ENCODE results near the gene ACER3. TPM values are rescaled to one million over a fixed set of nuclear protein-coding genes. Genes with fewer than 3 reads are reported as not detected.
A peak's percentile ranks its signal among the peaks of the same experiment; 100 is the strongest.

The ACER3 gene
- total RNA-seq, 1 experiment from 2014 or later, result 10.7 TPM

DNA sequence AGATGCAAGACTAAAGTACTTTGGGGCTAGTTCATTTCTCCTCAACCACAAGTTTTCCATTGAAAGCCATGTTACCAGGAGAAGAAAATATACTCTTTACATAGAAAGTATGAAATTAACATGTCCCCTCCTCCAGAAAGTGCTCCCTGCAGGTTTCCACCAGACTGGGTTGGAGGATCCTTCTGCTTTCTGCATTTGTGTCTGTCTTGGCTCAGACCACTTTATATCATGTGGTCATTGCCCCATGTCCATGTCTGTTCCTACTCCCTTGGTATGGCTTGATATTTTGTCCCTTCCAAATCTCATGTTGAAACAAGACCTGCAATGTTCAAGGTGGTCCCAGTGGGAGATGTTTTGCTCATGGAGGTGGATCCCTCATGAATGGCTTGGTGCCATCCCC, 28.4 kb upstream of the ACER3 start:
- Histone ChIP-seq H2AFZ (ENCODE audit: low read length) (no peak overlapping the region), H3K9me2 (replicated peaks; ENCODE audit: insufficient read depth, low read length) (no peaks in the 10 kb centered on the region), H3K9me3 (ENCODE audit: low read length) (no peaks in the 10 kb centered on the region), H3K4me3 (ENCODE audit: low read length) (no peak overlapping the region), H3K4me1 (ENCODE audit: low read length) (no peaks in the 10 kb centered on the region), H4K20me1 (ENCODE audit: insufficient read depth, low read depth, low read length) (no peaks in the 10 kb centered on the region), H3K9ac (ENCODE audit: low read length) (no peak overlapping the region), H3K4me2 (ENCODE audit: low read depth, low read length, poor library complexity, severe bottlenecking) (no peak overlapping the region), H3K27me3 (ENCODE audit: low read length) (no peaks in the 10 kb centered on the region), H3K27ac (ENCODE audit: low read length) (no peak overlapping the region), H3K36me3 (ENCODE audit: insufficient read depth, low read length) (no peaks in the 10 kb centered on the region), H3K79me2 (ENCODE audit: low read length) (no peaks in the 10 kb centered on the region)
- DNase-seq, result no peak

- H3K9me2 ChIP-seq (replicated peaks; ENCODE audit: insufficient read depth, low read length), result no peaks in the 10 kb centered on the region
- H3K27ac ChIP-seq (ENCODE audit: low read length), result no peak overlapping the region
- no peak overlapping the region for H2AFZ ChIP-seq (ENCODE audit: low read length)
- no peaks in the 10 kb centered on the region for H3K4me1 ChIP-seq (ENCODE audit: low read length)
- H3K36me3 ChIP-seq (ENCODE audit: insufficient read depth, low read length), result no peaks in the 10 kb centered on the region
- H3K4me2 ChIP-seq (ENCODE audit: low read depth, low read length, poor library complexity, severe bottlenecking), result no peak overlapping the region
- no peak for DNase-seq
- no peak overlapping the region for H3K4me3 ChIP-seq (ENCODE audit: low read length)
- H4K20me1 ChIP-seq (ENCODE audit: insufficient read depth, low read depth, low read length), result no peaks in the 10 kb centered on the region
- no peaks in the 10 kb centered on the region for H3K79me2 ChIP-seq (ENCODE audit: low read length)
- H3K27me3 ChIP-seq (ENCODE audit: low read length), result no peaks in the 10 kb centered on the region
- no peak overlapping the region for H3K9ac ChIP-seq (ENCODE audit: low read length)
- no peaks in the 10 kb centered on the region for H3K9me3 ChIP-seq (ENCODE audit: low read length)
Measured at GRCh38 chr11:76834151-76834550, 26.6 kb upstream of the ACER3 start.

DNA sequence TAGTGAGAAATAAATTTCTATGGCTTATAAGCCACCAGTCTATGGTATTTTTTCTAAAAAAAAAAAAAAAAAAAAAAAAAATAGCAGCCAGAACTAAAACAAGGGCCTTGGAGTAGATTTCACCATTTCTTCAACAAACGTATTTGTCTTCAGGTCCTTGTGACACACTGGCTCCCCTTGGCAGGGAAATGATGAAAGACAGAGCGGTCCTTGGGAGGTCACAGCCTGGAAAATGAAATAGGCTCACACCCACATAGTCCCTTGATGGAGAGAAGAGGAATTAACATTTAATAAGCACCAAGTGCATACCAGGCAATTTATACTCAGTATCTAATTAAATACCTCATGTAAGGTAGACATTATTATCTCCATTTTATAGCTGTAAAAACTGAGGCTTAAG, 25.7 kb upstream of the ACER3 start:
- Histone ChIP-seq H3K27ac (ENCODE audit: low read length) (no peak overlapping the region), H4K20me1 (ENCODE audit: insufficient read depth, low read depth, low read length) (no peaks in the 10 kb centered on the region), H3K9me3 (ENCODE audit: low read length) (no peaks in the 10 kb centered on the region), H3K9me2 (replicated peaks; ENCODE audit: insufficient read depth, low read length) (no peaks in the 10 kb centered on the region), H3K9ac (ENCODE audit: low read length) (no peak overlapping the region), H3K79me2 (ENCODE audit: low read length) (no peaks in the 10 kb centered on the region), H2AFZ (ENCODE audit: low read length) (no peak overlapping the region), H3K27me3 (ENCODE audit: low read length) (no peaks in the 10 kb centered on the region), H3K4me2 (ENCODE audit: low read depth, low read length, poor library complexity, severe bottlenecking) (no peak overlapping the region), H3K4me1 (ENCODE audit: low read length) (no peaks in the 10 kb centered on the region), H3K36me3 (ENCODE audit: insufficient read depth, low read length) (no peaks in the 10 kb centered on the region), H3K4me3 (ENCODE audit: low read length) (no peak overlapping the region)
- DNase-seq, result no peak

- Histone ChIP-seq H3K9ac (ENCODE audit: low read length) (no peak overlapping the region), H3K4me2 (ENCODE audit: low read depth, low read length, poor library complexity, severe bottlenecking) (no peak overlapping the region), H3K9me3 (ENCODE audit: low read length) (no peaks in the 10 kb centered on the region), H3K36me3 (ENCODE audit: insufficient read depth, low read length) (no peaks in the 10 kb centered on the region), H4K20me1 (ENCODE audit: insufficient read depth, low read depth, low read length) (no peaks in the 10 kb centered on the region), H3K9me2 (replicated peaks; ENCODE audit: insufficient read depth, low read length) (no peaks in the 10 kb centered on the region), H3K27me3 (ENCODE audit: low read length) (no peaks in the 10 kb centered on the region), H3K27ac (ENCODE audit: low read length) (no peak overlapping the region), H3K79me2 (ENCODE audit: low read length) (no peaks in the 10 kb centered on the region), H3K4me1 (ENCODE audit: low read length) (no peaks in the 10 kb centered on the region), H3K4me3 (ENCODE audit: low read length) (no peak overlapping the region), H2AFZ (ENCODE audit: low read length) (no peak overlapping the region)
- DNase-seq, result no peak
Measured at GRCh38 chr11:76835928-76836612, 24.6 kb upstream of the ACER3 start.

DNA sequence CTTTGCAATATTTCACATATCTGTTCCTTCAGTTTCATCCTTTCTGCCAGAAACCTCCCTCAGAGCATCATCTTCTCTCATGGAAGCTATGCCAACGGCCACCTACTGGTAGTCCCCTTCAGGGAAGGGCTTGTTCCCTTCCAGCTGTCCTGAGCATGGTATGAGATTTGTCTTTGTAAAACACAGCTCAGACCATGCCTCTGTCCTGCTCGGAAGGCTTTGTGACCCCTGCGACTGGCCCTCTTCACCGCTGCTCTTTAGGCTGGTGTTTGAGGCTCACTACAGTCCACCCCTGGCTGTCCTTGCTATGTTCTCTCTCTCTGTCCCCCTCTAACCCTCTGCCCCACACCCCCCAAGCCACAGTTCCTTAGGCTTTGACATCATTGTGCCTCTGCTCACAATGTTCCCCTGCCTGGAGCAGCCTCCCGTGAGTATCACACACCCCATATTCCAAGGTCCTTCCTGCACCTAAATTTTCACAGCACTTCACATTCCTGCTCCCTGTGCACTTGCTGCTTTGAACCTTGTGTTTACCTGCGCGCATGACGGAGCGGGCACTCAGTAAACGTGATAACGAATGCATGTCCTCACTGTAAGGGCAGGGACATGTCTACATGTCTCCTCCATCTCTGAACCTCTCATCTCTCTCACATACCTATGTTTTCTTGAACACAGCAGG, 24.0 kb upstream of the ACER3 start:
- Histone ChIP-seq H3K4me1 (ENCODE audit: low read length) (no peaks in the 10 kb centered on the region), H2AFZ (ENCODE audit: low read length) (no peak overlapping the region), H3K9me3 (ENCODE audit: low read length) (no peaks in the 10 kb centered on the region), H4K20me1 (ENCODE audit: insufficient read depth, low read depth, low read length) (no peaks in the 10 kb centered on the region), H3K27ac (ENCODE audit: low read length) (no peak overlapping the region), H3K79me2 (ENCODE audit: low read length) (no peaks in the 10 kb centered on the region), H3K4me2 (ENCODE audit: low read depth, low read length, poor library complexity, severe bottlenecking) (no peak overlapping the region), H3K9me2 (replicated peaks; ENCODE audit: insufficient read depth, low read length) (no peaks in the 10 kb centered on the region), H3K36me3 (ENCODE audit: insufficient read depth, low read length) (no peaks in the 10 kb centered on the region), H3K27me3 (ENCODE audit: low read length) (no peaks in the 10 kb centered on the region), H3K9ac (ENCODE audit: low read length) (no peak overlapping the region), H3K4me3 (ENCODE audit: low read length) (no peak overlapping the region)
- no peak for DNase-seq

DNA sequence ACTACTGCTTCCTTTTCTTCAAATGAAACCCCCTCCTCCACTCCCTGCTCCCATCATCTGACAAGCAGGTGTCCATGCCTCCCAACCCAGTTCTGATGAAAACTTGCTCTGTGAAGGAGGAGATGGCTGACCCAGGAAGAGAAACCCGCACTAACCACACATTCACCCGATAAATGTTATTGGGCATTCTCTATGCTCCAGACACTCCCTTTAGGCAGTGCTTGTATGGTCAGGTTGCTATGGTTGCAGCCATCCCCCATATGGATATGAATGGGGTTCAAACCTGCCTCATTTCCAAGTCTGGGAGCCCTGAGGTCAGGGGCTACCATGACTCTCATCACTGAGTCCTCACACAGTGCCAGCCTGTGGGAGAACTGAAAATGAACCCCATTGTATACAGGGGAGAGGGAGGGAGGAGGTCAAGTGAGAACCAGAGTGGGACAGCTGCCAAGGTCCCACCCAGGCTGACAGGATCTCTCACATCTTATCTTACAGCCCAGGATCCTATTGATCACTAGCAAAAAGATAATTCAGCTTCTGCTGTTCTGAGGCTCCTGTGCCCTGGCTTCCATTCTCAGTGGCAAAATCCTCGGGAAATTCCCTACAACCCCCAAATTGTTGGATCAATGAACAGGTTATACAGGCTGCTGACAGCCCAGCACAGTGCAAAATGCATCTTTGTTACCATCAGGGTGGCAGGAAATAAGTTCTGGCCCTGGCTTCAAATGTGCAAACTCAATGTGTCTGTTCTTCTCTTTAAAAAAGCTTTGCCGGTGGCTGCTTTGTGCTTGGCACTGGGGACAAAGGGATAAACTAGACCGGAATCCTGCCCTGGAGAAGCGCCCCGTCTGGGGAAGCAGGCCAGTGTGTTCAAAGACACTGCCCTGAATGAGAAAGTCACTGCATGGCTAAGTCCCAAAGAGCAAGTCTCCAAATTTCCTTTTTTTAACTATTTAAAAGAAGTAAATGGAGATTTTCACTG, 22.7 kb upstream of the ACER3 start:
- no peak overlapping the region for H3K9ac ChIP-seq (ENCODE audit: low read length)
- DNase-seq, result no peak
- H3K79me2 ChIP-seq (ENCODE audit: low read length), result no peaks in the 10 kb centered on the region
- no peaks in the 10 kb centered on the region for H3K27me3 ChIP-seq (ENCODE audit: low read length)
- H3K9me3 ChIP-seq (ENCODE audit: low read length), result no peaks in the 10 kb centered on the region
- no peaks in the 10 kb centered on the region for H3K4me1 ChIP-seq (ENCODE audit: low read length)
- no peaks in the 10 kb centered on the region for H3K9me2 ChIP-seq (replicated peaks; ENCODE audit: insufficient read depth, low read length)
- no peak overlapping the region for H3K27ac ChIP-seq (ENCODE audit: low read length)
- no peaks in the 10 kb centered on the region for H3K36me3 ChIP-seq (ENCODE audit: insufficient read depth, low read length)
- no peak overlapping the region for H3K4me2 ChIP-seq (ENCODE audit: low read depth, low read length, poor library complexity, severe bottlenecking)
- H4K20me1 ChIP-seq (ENCODE audit: insufficient read depth, low read depth, low read length), result no peaks in the 10 kb centered on the region
- no peak overlapping the region for H2AFZ ChIP-seq (ENCODE audit: low read length)
- H3K4me3 ChIP-seq (ENCODE audit: low read length), result no peak overlapping the region

- Histone ChIP-seq H4K20me1 (ENCODE audit: insufficient read depth, low read depth, low read length) (no peaks in the 10 kb centered on the region), H3K4me2 (ENCODE audit: low read depth, low read length, poor library complexity, severe bottlenecking) (no peak overlapping the region)
Measured at GRCh38 chr11:76838678-76839068, 22.0 kb upstream of the ACER3 start.

GRCh38 chr11:76839311-76839710, 21.4 kb upstream of the ACER3 start:
- H3K4me3 ChIP-seq (ENCODE audit: low read length), result no peak overlapping the region
- H2AFZ ChIP-seq (ENCODE audit: low read length), result no peak overlapping the region
- no peaks in the 10 kb centered on the region for H3K4me1 ChIP-seq (ENCODE audit: low read length)
- H3K4me2 ChIP-seq (ENCODE audit: low read depth, low read length, poor library complexity, severe bottlenecking), result no peak overlapping the region
- no peaks in the 10 kb centered on the region for H3K36me3 ChIP-seq (ENCODE audit: insufficient read depth, low read length)
- no peaks in the 10 kb centered on the region for H3K79me2 ChIP-seq (ENCODE audit: low read length)
- no peaks in the 10 kb centered on the region for H3K9me2 ChIP-seq (replicated peaks; ENCODE audit: insufficient read depth, low read length)
- no peak for DNase-seq
- H3K9ac ChIP-seq (ENCODE audit: low read length), result no peak overlapping the region
- H4K20me1 ChIP-seq (ENCODE audit: insufficient read depth, low read depth, low read length), result no peaks in the 10 kb centered on the region
- no peaks in the 10 kb centered on the region for H3K27me3 ChIP-seq (ENCODE audit: low read length)
- no peaks in the 10 kb centered on the region for H3K9me3 ChIP-seq (ENCODE audit: low read length)
- H3K27ac ChIP-seq (ENCODE audit: low read length), result no peak overlapping the region

More at GRCh38 chr11:76838678-76839068, 22.0 kb upstream of the ACER3 start:
- Histone ChIP-seq H3K27me3 (ENCODE audit: low read length) (no peaks in the 10 kb centered on the region), H3K36me3 (ENCODE audit: insufficient read depth, low read length) (no peaks in the 10 kb centered on the region), H3K4me1 (ENCODE audit: low read length) (no peaks in the 10 kb centered on the region), H2AFZ (ENCODE audit: low read length) (no peak overlapping the region), H3K27ac (ENCODE audit: low read length) (no peak overlapping the region), H3K9ac (ENCODE audit: low read length) (no peak overlapping the region), H3K4me3 (ENCODE audit: low read length) (no peak overlapping the region), H3K79me2 (ENCODE audit: low read length) (no peaks in the 10 kb centered on the region), H3K9me3 (ENCODE audit: low read length) (no peaks in the 10 kb centered on the region), H3K9me2 (replicated peaks; ENCODE audit: insufficient read depth, low read length) (no peaks in the 10 kb centered on the region)
- DNase-seq, result peak; percentile 53

Data from Karpas-422 (cell line).